Tibial nerve (tissue), 4 donors: ENCODE measurements around the gene LYPD6B.

Experiments used
- EP300 ChIP-seq, 2 donors: sonication (generic); formaldehyde crosslinking; IDR thresholded peaks; one replicate each; pipeline ENCODE4 v1.6.1; 2017; ENCODE audit warnings: antibody characterized with exemption in 2 of 2, mild to moderate bottlenecking in 1 of 2
- POLR2A ChIP-seq, 2 donors: fragments of 450-650 bp; IDR thresholded peaks; one replicate each; pipeline ENCODE4 v1.6.1; 2017; ENCODE audit warnings: antibody characterized with exemption in 2 of 2, mild to moderate bottlenecking in 2 of 2, moderate library complexity in 2 of 2
- TF ChIP-seq, protein P1 (sequence below), 5 experiments: fragments of 200-600 bp in 3 of 5; fragments of 450-650 bp in 2 of 5; sonication (generic) in 3 of 5; IDR thresholded peaks; one replicate each; pipeline ENCODE4 v1.5.1; 2016 to 2019; ENCODE audit warnings: antibody characterized with exemption in 5 of 5, mild to moderate bottlenecking in 3 of 5, moderate library complexity in 2 of 5

DNA sequence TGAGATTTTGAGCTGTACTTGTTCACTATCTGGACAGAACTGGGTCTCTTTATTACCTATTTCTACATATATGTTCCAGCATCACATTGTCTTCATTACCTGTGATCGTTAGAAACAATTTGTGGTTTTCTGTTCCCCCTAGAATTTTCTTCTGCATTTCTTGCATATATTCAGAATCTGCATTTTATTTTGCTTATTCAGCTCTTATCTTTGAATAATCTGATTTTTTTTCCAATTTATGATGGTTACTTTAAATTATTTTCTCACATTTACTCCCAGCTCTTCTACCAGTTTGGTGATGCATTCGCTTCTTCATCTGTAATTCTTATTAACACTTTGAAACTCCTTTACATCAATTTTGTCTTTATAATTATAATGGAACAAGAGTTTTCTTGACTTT, 55.1 kb downstream of the LYPD6B start:
- TF ChIP-seq, protein P1, sequence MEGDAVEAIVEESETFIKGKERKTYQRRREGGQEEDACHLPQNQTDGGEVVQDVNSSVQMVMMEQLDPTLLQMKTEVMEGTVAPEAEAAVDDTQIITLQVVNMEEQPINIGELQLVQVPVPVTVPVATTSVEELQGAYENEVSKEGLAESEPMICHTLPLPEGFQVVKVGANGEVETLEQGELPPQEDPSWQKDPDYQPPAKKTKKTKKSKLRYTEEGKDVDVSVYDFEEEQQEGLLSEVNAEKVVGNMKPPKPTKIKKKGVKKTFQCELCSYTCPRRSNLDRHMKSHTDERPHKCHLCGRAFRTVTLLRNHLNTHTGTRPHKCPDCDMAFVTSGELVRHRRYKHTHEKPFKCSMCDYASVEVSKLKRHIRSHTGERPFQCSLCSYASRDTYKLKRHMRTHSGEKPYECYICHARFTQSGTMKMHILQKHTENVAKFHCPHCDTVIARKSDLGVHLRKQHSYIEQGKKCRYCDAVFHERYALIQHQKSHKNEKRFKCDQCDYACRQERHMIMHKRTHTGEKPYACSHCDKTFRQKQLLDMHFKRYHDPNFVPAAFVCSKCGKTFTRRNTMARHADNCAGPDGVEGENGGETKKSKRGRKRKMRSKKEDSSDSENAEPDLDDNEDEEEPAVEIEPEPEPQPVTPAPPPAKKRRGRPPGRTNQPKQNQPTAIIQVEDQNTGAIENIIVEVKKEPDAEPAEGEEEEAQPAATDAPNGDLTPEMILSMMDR (IDR thresholded peaks at IDR 0.05), result no peak
- no peak for TF ChIP-seq EP300 (IDR thresholded peaks at IDR 0.05)
- TF ChIP-seq POLR2A (IDR thresholded peaks at IDR 0.05), result no peak
